Testis (tissue), 3 donors: ENCODE results near the gene RNF213. TPM values are rescaled to one million over a fixed set of nuclear protein-coding genes. Genes with fewer than 3 reads are reported as not detected.

Source experiments
- DNase-seq: peaks from one replicate; pipeline ENCODE4 v3.0.0-alpha.2; 2019
- H3K27ac ChIP-seq, 2 donors: fragments of 200-600 bp; sonication (generic); one replicate each; pipeline ENCODE4 v1.5.1; 2019
- H3K27me3 ChIP-seq: fragments of 200-600 bp; sonication (generic); one replicate; pipeline ENCODE4 v1.5.1; 2019
- H3K36me3 ChIP-seq: fragments of 200-600 bp; sonication (generic); one replicate; pipeline ENCODE4 v1.5.1; 2017; ENCODE audit warnings: low read depth; ENCODE audit errors: missing control alignments
- H3K4me1 ChIP-seq: fragments of 200-600 bp; sonication (generic); one replicate; pipeline ENCODE4 v1.5.1; 2019
- H3K4me3 ChIP-seq, 2 donors: fragments of 200-600 bp; sonication (generic); one replicate each; pipeline ENCODE4 v1.5.1; 2017 to 2019
- H3K9me3 ChIP-seq: fragments of 200-600 bp; sonication (generic); one replicate; pipeline ENCODE4 v1.5.1; 2017
- CTCF ChIP-seq, 3 experiments: fragments of 450-650 bp in 2 of 3; fragments of 200-600 bp in 1 of 3; sonication (generic) in 1 of 3; IDR thresholded peaks; one replicate each; pipeline ENCODE4 v1.5.1; 2016 to 2019; ENCODE audit warnings: antibody characterized with exemption in 3 of 3, mild to moderate bottlenecking in 2 of 3, moderate library complexity in 1 of 3
- POLR2A ChIP-seq: fragments of 450-650 bp; IDR thresholded peaks from one replicate; pipeline ENCODE4 v1.6.1; 2017; ENCODE audit warnings: antibody characterized with exemption, mild to moderate bottlenecking, moderate library complexity
- WGBS, 2 donors: methylation state at CpG; one replicate each; pipeline ENCODE4 v1.1.5; 2018; 5-methylcytosine and 5-hydroxymethylcytosine counted together
- intact Hi-C: fragments of 100-400 bp; cut with DNase I; formaldehyde crosslinking; loops from one replicate; pipeline ENCODE4 v1.15.1; 2023; ENCODE audit warnings: low total_unique reads
- polyA plus RNA-seq: library from polyadenylated mRNA; stranded (reverse); fragments of 350-450 nt; fragmentation: Illumina TruSeq; extraction: RNeasy Lipid Tissue Mini Kit (QIAGEN cat#74804); gene quantifications from one replicate; pipeline ENCODE4 v1.2.3, GENCODE V29; 2014; ENCODE audit warnings: low read depth, low replicate concordance; ENCODE audit not compliant: insufficient read depth
- total RNA-seq, 2 donors: library from RNA; depleted of rRNA; stranded (reverse); fragments of >200 nt; gene quantifications; one replicate each; pipeline ENCODE4 v1.2.3, GENCODE V29; 2016

Gene RNF213
- total and polyA plus RNA-seq, 3 donors from 2014 or later: 25.3 to 68.9 (median 66.9) TPM

GRCh38 chr17:80388175-80388574 is 127.5 kb downstream of the RNF213 start:
- Histone ChIP-seq H3K27me3 (no peaks in the 10 kb centered on the region), H3K9me3 (no peaks in the 10 kb centered on the region), H3K36me3 (no peaks in the 10 kb centered on the region), H3K27ac (no peak overlapping the region), H3K4me3 (no peak overlapping the region), H3K4me1 (peaks cover 9% of the 10 kb centered on the region)
- TF ChIP-seq POLR2A (no peak), CTCF (IDR thresholded peaks at IDR 0.05) (no peak)
- 89 to 96% methylated on average over 15 of the region's 15 CpGs for WGBS, 2 donors
- intact Hi-C loops: no loop called here
- no peak for DNase-seq

GRCh38 chr17:80388601-80389000 is 127.9 kb downstream of the RNF213 start:
- TF ChIP-seq POLR2A (no peak), CTCF (IDR thresholded peaks at IDR 0.05) (no peak)
- intact Hi-C loops: no loop called here
- 94 to 96% methylated on average over 10 of the region's 10 CpGs for WGBS, 2 donors
- peaks cover 9% of the 10 kb centered on the region for H3K4me1 ChIP-seq
- H3K27me3 ChIP-seq: no peaks in the 10 kb centered on the region
- no peaks in the 10 kb centered on the region for H3K36me3 ChIP-seq
- no peak for DNase-seq
- no peaks in the 10 kb centered on the region for H3K9me3 ChIP-seq
- no peak overlapping the region for H3K27ac ChIP-seq
- no peak overlapping the region for H3K4me3 ChIP-seq

GRCh38 chr17:80389011-80389995 is 128.7 kb downstream of the RNF213 start:
- H3K4me1 ChIP-seq: peaks cover 15% of the 10 kb centered on the region
- no peaks in the 10 kb centered on the region for H3K27me3 ChIP-seq
- no peak overlapping the region for H3K4me3 ChIP-seq
- no peak overlapping the region for H3K27ac ChIP-seq
- H3K9me3 ChIP-seq: no peaks in the 10 kb centered on the region
- intact Hi-C loops: no loop called here
- no peak for TF ChIP-seq POLR2A
- no peak for TF ChIP-seq CTCF (IDR thresholded peaks at IDR 0.05)
- WGBS, 2 donors: 71 to 77% methylated on average over 22 of the region's 22 CpGs
- no peaks in the 10 kb centered on the region for H3K36me3 ChIP-seq
- DNase-seq: no peak

- Histone ChIP-seq H3K4me1 (peaks cover 20% of the 10 kb centered on the region), H3K36me3 (no peaks in the 10 kb centered on the region), H3K27me3 (no peaks in the 10 kb centered on the region), H3K9me3 (no peaks in the 10 kb centered on the region), H3K27ac (peak overlapping the region; percentile 30 to 39), H3K4me3 (no peak overlapping the region)
- TF ChIP-seq CTCF (IDR thresholded peaks at IDR 0.05) (no peak), POLR2A (no peak)
- DNase-seq: no peak
- 71% methylated on average over 15 of the region's 15 CpGs for WGBS, 2 donors
- intact Hi-C loops: no loop called here
Measured at GRCh38 chr17:80393241-80393890, 132.7 kb downstream of the RNF213 start.
